ENCODE results near the gene CACNA1C. TPM values are rescaled to one million over a fixed set of nuclear protein-coding genes. Genes with fewer than 3 reads are reported as not detected.
"Not testable (repeated sequence)": the region's sequence is repeated elsewhere in the genome, so short reads cannot be mapped to it uniquely, and the experiment has no call there.

Gene CACNA1C
- total and polyA plus RNA-seq, 2 donors (not counting 1 experiment from before 2014, with no cell fraction given), result 7.6 to 11.4 TPM

DNA sequence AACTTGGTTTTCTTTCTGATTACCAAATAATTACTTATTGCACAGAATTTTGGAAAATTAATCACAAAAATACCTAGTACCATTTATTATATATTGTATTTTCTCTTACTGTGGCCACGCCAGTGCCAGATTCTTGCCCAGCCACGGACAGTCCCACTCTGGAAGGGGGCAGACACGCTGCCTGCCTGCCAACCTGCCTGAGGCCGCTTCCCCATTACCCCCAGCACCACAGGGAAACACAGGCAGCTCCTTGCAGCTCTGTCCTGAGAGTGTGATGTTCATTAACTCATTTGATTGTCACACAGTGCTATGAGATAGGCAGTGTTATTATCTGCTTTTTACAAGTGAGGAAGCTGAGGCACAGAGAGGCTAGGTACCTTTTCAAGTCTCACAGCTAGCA, 46.8 kb downstream of the CACNA1C start:
- Histone ChIP-seq H4K20me1 (ENCODE audit: control insufficient read depth, extremely low read depth, insufficient read depth, low read length) (no peaks in the 10 kb centered on the region), H3K36me3 (ENCODE audit: control insufficient read depth, insufficient read depth, low read length) (no peaks in the 10 kb centered on the region), H3K4me3 (replicated peaks in 1 of 4; ENCODE audit: control extremely low read depth in 1 of 4, insufficient read depth in 1 of 4, low read depth in 3 of 4, low read length in 4 of 4) (no peak overlapping the region), H3K4me2 (ENCODE audit: extremely low read depth, insufficient read depth, low read length) (no peak overlapping the region), H3K27ac (ENCODE audit: insufficient read depth, low read length) (no peak overlapping the region), H3K9me3 (ENCODE audit: control insufficient read depth, insufficient read depth, low read depth, low read length) (no peaks in the 10 kb centered on the region), H3K27me3 (ENCODE audit: control insufficient read depth, insufficient read depth, low read length) (no peaks in the 10 kb centered on the region), H3K9ac (ENCODE audit: insufficient read depth, low read length) (no peak overlapping the region), H2AFZ (ENCODE audit: low read length) (no peak overlapping the region), H3K4me1 (ENCODE audit: control insufficient read depth, extremely low read depth, insufficient read depth, low read length) (no peaks in the 10 kb centered on the region), H3K79me2 (ENCODE audit: control insufficient read depth, insufficient read depth, low read length) (no peaks in the 10 kb centered on the region)
- TF ChIP-seq, protein P1, sequence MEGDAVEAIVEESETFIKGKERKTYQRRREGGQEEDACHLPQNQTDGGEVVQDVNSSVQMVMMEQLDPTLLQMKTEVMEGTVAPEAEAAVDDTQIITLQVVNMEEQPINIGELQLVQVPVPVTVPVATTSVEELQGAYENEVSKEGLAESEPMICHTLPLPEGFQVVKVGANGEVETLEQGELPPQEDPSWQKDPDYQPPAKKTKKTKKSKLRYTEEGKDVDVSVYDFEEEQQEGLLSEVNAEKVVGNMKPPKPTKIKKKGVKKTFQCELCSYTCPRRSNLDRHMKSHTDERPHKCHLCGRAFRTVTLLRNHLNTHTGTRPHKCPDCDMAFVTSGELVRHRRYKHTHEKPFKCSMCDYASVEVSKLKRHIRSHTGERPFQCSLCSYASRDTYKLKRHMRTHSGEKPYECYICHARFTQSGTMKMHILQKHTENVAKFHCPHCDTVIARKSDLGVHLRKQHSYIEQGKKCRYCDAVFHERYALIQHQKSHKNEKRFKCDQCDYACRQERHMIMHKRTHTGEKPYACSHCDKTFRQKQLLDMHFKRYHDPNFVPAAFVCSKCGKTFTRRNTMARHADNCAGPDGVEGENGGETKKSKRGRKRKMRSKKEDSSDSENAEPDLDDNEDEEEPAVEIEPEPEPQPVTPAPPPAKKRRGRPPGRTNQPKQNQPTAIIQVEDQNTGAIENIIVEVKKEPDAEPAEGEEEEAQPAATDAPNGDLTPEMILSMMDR (conservative IDR thresholded peaks at IDR 0.05 in 1 of 2, IDR thresholded peaks at IDR 0.05 in 1 of 2; ENCODE audit: low read depth in 1 of 2, low read length in 2 of 2), result no peak
- TF ChIP-seq EZH2 (IDR thresholded peaks at IDR 0.05; ENCODE audit: low read length, missing control alignments), result no peak
- no peak for DNase-seq (ENCODE audit: low read depth in 2 of 2)

DNA sequence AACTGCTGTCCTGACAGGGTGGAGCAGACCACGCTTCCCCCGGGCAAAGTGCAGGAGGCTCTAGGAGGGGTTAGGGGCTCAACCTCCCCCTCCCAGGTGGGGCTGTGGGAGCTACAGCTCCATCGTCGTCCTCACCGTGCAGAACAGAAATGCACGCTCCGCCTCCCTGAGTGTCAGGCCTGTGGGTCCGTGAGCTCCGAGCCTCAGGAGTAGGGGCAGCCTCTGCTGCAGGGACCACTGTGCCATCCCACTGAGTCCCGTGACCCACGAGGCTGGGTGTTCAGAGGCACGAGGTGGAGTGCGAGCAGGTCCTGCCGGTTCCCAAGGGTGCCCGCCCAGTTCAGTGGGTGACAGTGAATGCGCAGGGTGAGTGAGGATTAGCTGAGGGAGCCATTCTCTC, 48.6 kb downstream of the CACNA1C start:
- Histone ChIP-seq H3K4me3 (replicated peaks in 1 of 4; ENCODE audit: control extremely low read depth in 1 of 4, insufficient read depth in 1 of 4, low read depth in 3 of 4, low read length in 4 of 4) (no peak overlapping the region), H3K79me2 (ENCODE audit: control insufficient read depth, insufficient read depth, low read length) (no peaks in the 10 kb centered on the region)

DNA sequence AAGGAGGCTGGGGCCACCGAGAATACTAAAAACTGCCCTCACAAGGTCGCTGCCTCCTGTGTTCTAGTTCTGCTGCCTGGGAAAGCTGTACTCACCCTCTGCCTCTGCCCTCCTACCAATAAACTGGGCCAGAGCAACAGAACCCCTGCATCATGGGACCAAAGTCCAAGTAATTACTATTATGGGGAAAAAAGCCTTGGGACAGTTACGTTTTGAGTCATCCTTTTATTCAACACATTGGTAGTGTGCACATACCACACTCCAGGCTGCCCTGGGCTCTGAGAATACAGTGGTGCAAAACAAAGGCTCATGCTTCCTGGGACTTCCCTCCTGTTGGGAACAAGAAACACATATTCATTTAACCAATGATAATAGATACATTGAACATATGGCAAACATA, 49.0 kb downstream of the CACNA1C start:
- Histone ChIP-seq H3K4me3 (replicated peaks in 1 of 4; ENCODE audit: control extremely low read depth in 1 of 4, insufficient read depth in 1 of 4, low read depth in 3 of 4, low read length in 4 of 4) (no peak overlapping the region), H3K9me3 (ENCODE audit: control insufficient read depth, insufficient read depth, low read depth, low read length) (no peaks in the 10 kb centered on the region), H3K4me1 (ENCODE audit: control insufficient read depth, extremely low read depth, insufficient read depth, low read length) (no peaks in the 10 kb centered on the region), H4K20me1 (ENCODE audit: control insufficient read depth, extremely low read depth, insufficient read depth, low read length) (no peaks in the 10 kb centered on the region), H3K79me2 (ENCODE audit: control insufficient read depth, insufficient read depth, low read length) (no peaks in the 10 kb centered on the region), H3K36me3 (ENCODE audit: control insufficient read depth, insufficient read depth, low read length) (no peaks in the 10 kb centered on the region), H3K27me3 (ENCODE audit: control insufficient read depth, insufficient read depth, low read length) (no peaks in the 10 kb centered on the region), H3K9ac (ENCODE audit: insufficient read depth, low read length) (no peak overlapping the region), H3K4me2 (ENCODE audit: extremely low read depth, insufficient read depth, low read length) (no peak overlapping the region), H2AFZ (ENCODE audit: low read length) (no peak overlapping the region), H3K27ac (ENCODE audit: insufficient read depth, low read length) (no peak overlapping the region)
- DNase-seq (ENCODE audit: low read depth in 2 of 2), result no peak
- no peak for TF ChIP-seq EZH2 (IDR thresholded peaks at IDR 0.05; ENCODE audit: low read length, missing control alignments)
- TF ChIP-seq, protein P1 (conservative IDR thresholded peaks at IDR 0.05 in 1 of 2, IDR thresholded peaks at IDR 0.05 in 1 of 2; ENCODE audit: low read depth in 1 of 2, low read length in 2 of 2), result no peak

More for the DNA sequence above, 48.6 kb downstream of the CACNA1C start:
- no peaks in the 10 kb centered on the region for H3K9me3 ChIP-seq (ENCODE audit: control insufficient read depth, insufficient read depth, low read depth, low read length)
- no peaks in the 10 kb centered on the region for H3K27me3 ChIP-seq (ENCODE audit: control insufficient read depth, insufficient read depth, low read length)
- H3K36me3 ChIP-seq (ENCODE audit: control insufficient read depth, insufficient read depth, low read length), result no peaks in the 10 kb centered on the region
- DNase-seq (ENCODE audit: low read depth in 2 of 2), result no peak
- H3K9ac ChIP-seq (ENCODE audit: insufficient read depth, low read length), result no peak overlapping the region
- H4K20me1 ChIP-seq (ENCODE audit: control insufficient read depth, extremely low read depth, insufficient read depth, low read length), result no peaks in the 10 kb centered on the region
- no peak overlapping the region for H3K27ac ChIP-seq (ENCODE audit: insufficient read depth, low read length)
- H3K4me1 ChIP-seq (ENCODE audit: control insufficient read depth, extremely low read depth, insufficient read depth, low read length), result no peaks in the 10 kb centered on the region
- no peak overlapping the region for H3K4me2 ChIP-seq (ENCODE audit: extremely low read depth, insufficient read depth, low read length)
- TF ChIP-seq, protein P1 (conservative IDR thresholded peaks at IDR 0.05 in 1 of 2, IDR thresholded peaks at IDR 0.05 in 1 of 2; ENCODE audit: low read depth in 1 of 2, low read length in 2 of 2), result no peak
- no peak for TF ChIP-seq EZH2 (IDR thresholded peaks at IDR 0.05; ENCODE audit: low read length, missing control alignments)
- no peak overlapping the region for H2AFZ ChIP-seq (ENCODE audit: low read length)

DNA sequence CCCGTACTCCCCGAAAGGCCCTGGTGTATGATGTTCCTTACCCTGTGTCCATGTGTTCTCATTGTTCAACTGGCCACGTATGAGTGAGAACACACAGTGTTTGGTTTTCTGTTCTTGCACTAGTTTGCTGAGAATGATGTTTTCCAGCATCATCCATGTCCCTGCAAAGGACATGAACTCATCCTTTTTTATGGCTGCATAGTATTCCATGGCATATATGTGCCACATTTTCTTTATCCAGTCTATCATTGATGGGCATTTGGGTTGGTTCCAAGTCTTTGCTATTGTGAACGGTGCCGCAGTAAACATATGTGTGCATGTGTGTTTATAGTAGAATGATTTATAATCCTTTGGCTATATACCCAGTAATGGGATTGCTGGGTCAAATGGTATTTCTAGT, 49.9 kb downstream of the CACNA1C start:
- not testable (repeated sequence) for DNase-seq (ENCODE audit: low read depth in 2 of 2); H2AFZ ChIP-seq (ENCODE audit: low read length); H3K9me3 ChIP-seq (ENCODE audit: control insufficient read depth, insufficient read depth, low read depth, low read length); H3K9ac ChIP-seq (ENCODE audit: insufficient read depth, low read length); H3K27me3 ChIP-seq (ENCODE audit: control insufficient read depth, insufficient read depth, low read length); H3K27ac ChIP-seq (ENCODE audit: insufficient read depth, low read length); H4K20me1 ChIP-seq (ENCODE audit: control insufficient read depth, extremely low read depth, insufficient read depth, low read length); H3K4me1 ChIP-seq (ENCODE audit: control insufficient read depth, extremely low read depth, insufficient read depth, low read length); H3K4me3 ChIP-seq (replicated peaks in 1 of 4; ENCODE audit: control extremely low read depth in 1 of 4, insufficient read depth in 1 of 4, low read depth in 3 of 4, low read length in 4 of 4); H3K4me2 ChIP-seq (ENCODE audit: extremely low read depth, insufficient read depth, low read length); H3K36me3 ChIP-seq (ENCODE audit: control insufficient read depth, insufficient read depth, low read length); H3K79me2 ChIP-seq (ENCODE audit: control insufficient read depth, insufficient read depth, low read length)

DNA sequence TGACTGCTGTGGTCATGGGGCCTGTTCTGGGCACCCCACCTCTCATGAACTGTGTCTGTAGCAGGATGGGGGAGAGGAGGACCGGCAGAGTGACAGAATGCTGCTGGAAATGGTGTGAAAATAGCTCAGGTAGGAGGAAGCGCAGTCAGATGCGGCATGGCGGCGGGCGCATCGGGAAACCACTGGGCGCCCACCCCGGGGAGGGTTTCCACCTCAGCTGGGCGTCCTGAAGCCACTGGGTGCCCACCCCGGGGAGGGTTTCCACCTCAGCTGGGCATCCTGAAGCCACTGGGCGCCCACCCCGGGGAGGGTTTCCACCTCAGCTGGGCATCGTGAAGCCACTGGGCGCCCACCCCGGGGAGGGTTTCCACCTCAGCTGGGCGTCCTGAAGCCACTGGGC, 52.6 kb downstream of the CACNA1C start:
- not testable (repeated sequence) for DNase-seq (ENCODE audit: low read depth in 2 of 2); H3K27ac ChIP-seq (ENCODE audit: insufficient read depth, low read length); H3K79me2 ChIP-seq (ENCODE audit: control insufficient read depth, insufficient read depth, low read length); H2AFZ ChIP-seq (ENCODE audit: low read length); H3K9me3 ChIP-seq (ENCODE audit: control insufficient read depth, insufficient read depth, low read depth, low read length); H4K20me1 ChIP-seq (ENCODE audit: control insufficient read depth, extremely low read depth, insufficient read depth, low read length); H3K4me2 ChIP-seq (ENCODE audit: extremely low read depth, insufficient read depth, low read length); H3K9ac ChIP-seq (ENCODE audit: insufficient read depth, low read length); H3K27me3 ChIP-seq (ENCODE audit: control insufficient read depth, insufficient read depth, low read length); H3K4me1 ChIP-seq (ENCODE audit: control insufficient read depth, extremely low read depth, insufficient read depth, low read length); H3K36me3 ChIP-seq (ENCODE audit: control insufficient read depth, insufficient read depth, low read length); H3K4me3 ChIP-seq (replicated peaks in 1 of 4; ENCODE audit: control extremely low read depth in 1 of 4, insufficient read depth in 1 of 4, low read depth in 3 of 4, low read length in 4 of 4)
